Keratinocyte (primary cell): ENCODE measurements around the gene STK11IP.

Experiments
- CTCF ChIP-seq, 3 experiments: IDR thresholded peaks in 1 of 3; conservative IDR thresholded peaks in 1 of 3; optimal IDR thresholded peaks in 1 of 3; 2 replicates in 2 of 3; 3 replicates in 1 of 3; pipeline versions ENCODE3 to v1.5.1; 2011; ENCODE audit warnings: low read length in 3 of 3, mild to moderate bottlenecking in 3 of 3, moderate library complexity in 2 of 3, control low read depth in 1 of 3, inconsistent platforms in 1 of 3; ENCODE audit not compliant: insufficient read depth in 2 of 3; ENCODE audit errors: extremely low read depth in 1 of 3
- EZH2 ChIP-seq: IDR thresholded peaks from one replicate; pipeline ENCODE4 v1.6.1; 2012; ENCODE audit warnings: inconsistent platforms, mild to moderate bottlenecking, low read length, moderate library complexity

- no peak for TF ChIP-seq CTCF (optimal IDR thresholded peaks at IDR 0.05 in 1 of 3, IDR thresholded peaks at IDR 0.05 in 1 of 3, conservative IDR thresholded peaks at IDR 0.05 in 1 of 3; ENCODE audit: extremely low read depth in 1 of 3, insufficient read depth in 2 of 3, low read length in 3 of 3)
- TF ChIP-seq EZH2, result no peak
These were observed 37.5 kb downstream of the STK11IP start for GRCh38 chr2:219634951-219635751.
